GM18507 (cell line): ENCODE data around the gene PAX9.

ENCODE experiments used
- DNase-seq: peaks from one replicate; pipeline ENCODE4 v3.0.0; 2011; ENCODE audit warnings: low read depth; ENCODE audit not compliant: insufficient read length; ENCODE audit errors: extremely low spot score
- FAIRE-seq: peaks from 2 replicates; lab custom pipeline; 2011; peaks lifted over from hg19 to GRCh38; lab: Jason Lieb, UNC

PAX9 gene

DNA sequence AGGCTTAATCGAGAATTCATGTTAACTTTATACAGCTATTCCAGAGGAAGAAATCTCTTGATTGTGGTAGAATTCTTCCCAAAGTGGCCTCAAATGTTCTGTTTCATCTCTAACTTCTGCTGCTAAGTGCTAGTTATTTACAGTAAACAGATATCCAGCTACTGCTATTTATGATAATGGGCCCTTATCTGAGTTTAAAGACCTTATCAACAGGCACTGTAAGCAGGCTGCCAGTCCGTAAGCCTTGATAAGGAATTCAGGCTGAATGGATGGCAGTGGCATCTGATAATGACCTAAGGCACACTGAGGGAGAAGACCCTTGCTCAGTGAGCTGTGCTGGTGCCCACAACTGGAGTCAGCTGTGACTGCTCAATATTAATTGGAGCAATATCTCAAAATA, 59.0 kb downstream of the PAX9 start:
- no peak for FAIRE-seq

DNA sequence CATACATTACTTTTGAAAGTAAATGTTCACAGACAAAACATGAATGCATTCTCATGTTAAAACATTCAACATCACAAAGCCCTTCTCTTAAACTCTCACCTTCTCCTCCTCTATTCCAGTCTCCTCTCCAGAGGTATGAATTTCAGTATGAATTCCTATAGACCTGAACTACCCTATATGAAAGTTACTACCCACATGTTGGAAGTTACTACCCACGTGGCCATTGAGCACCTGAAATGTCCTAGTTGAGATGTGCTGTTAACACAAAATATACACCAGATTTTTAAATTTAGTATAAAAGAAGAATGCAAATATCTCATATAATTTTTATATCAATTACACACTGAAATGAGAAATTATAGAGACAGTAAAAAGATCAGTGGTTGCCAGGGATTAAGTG, 60.2 kb downstream of the PAX9 start:
- no peak for DNase-seq

More for the DNA sequence above, 59.0 kb downstream of the PAX9 start:
- no peak for DNase-seq

DNA sequence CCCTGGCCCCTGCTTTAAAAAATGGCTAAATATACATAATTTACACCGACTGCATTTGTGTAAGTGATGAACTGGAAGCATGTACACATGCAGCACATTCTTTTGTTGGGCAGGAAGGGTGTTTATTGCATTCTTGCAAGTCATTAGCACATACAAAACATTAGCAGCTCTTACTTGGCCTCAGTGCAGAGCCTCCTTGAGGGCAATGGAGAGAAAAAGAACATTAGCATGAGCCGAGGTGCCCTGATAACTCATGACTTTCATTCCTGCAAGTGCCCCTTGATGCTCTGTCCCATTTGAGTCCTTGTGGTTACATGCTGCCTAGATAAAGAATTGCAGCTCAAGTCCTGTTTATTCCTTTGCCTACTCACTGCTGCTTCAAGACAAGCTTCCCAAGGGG, 61.9 kb downstream of the PAX9 start:
- DNase-seq (no peak), FAIRE-seq (no peak)

More for the DNA sequence above, 60.2 kb downstream of the PAX9 start:
- no peak for FAIRE-seq

DNA sequence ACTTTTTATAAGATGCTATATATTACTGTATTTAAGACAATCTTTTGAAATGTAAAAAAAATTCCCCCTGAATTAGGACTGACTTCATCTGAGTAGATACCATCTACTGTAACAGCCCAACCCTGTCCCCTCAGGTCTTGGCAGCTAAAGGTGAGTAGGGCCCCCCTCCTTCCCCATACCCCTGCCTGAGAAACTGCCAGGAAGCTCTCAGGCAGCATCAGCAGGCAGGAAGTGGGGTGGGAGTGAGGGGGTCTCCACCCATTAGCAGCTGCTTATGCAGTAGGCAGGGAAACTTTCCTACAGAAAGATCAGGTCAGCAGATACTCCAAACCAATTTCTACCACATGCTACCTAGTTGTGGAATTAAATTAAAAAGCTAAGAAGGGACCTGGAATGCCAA, 62.5 kb downstream of the PAX9 start:
- no peak for DNase-seq

DNA sequence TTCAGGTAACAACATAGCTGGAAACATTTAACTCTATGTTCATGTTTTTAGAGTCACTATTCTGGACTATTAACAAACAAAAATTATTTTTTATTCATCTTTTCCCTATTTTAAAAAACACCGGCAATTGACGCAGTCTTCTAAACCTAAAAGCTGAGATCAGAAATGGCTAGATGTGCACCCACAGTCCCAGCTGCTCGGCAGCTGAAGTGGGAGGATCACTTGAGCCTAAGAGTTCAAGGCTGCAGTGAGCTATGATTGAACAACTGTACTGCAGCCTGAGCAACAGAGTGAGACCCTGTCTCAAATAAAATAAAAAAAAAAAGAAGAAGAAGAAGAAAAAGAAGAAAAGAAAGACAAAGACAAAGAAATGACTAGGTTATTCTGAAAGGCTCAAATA, 64.5 kb downstream of the PAX9 start:
- FAIRE-seq (no peak), DNase-seq (no peak)

More for the DNA sequence above, 62.5 kb downstream of the PAX9 start:
- no peak for FAIRE-seq
